Trophoblast cell (in vitro differentiated cells and primary cell): Measurements from ENCODE around the gene BBS9.
"Not testable (repeated sequence)": the region's sequence is repeated elsewhere in the genome, so short reads cannot be mapped to it uniquely, and the experiment has no call there.

Experiments used
- DNase-seq, 2 donors: peaks; one replicate each; pipeline ENCODE4 v3.0.0-alpha.2; 2016
- H2AFZ ChIP-seq: 2 replicates; pipeline ENCODE4 v1.6.1; 2013; ENCODE audit warnings: low read length, moderate library complexity, mild to moderate bottlenecking; ENCODE audit not compliant: insufficient read depth, poor library complexity
- H2AK5ac ChIP-seq: 2 replicates; pipeline ENCODE4 v1.6.1; 2013; ENCODE audit warnings: mild to moderate bottlenecking, low read length
- H2BK120ac ChIP-seq: 2 replicates; pipeline ENCODE4 v1.6.1; 2013; ENCODE audit warnings: low read length, mild to moderate bottlenecking, moderate library complexity; ENCODE audit not compliant: insufficient read depth, poor library complexity
- H2BK12ac ChIP-seq: 2 replicates; pipeline ENCODE4 v1.6.1; 2013; ENCODE audit warnings: mild to moderate bottlenecking, low read length, moderate library complexity
- H2BK5ac ChIP-seq: 2 replicates; pipeline ENCODE4 v1.6.1; 2013; ENCODE audit warnings: low read length, low read depth, moderate library complexity, mild to moderate bottlenecking; ENCODE audit not compliant: poor library complexity
- H3K14ac ChIP-seq: 2 replicates; pipeline ENCODE4 v1.6.1; 2013; ENCODE audit warnings: mild to moderate bottlenecking, low read length
- H3K18ac ChIP-seq: 2 replicates; pipeline ENCODE4 v1.6.1; 2013; ENCODE audit warnings: mild to moderate bottlenecking, low read length
- H3K23ac ChIP-seq: 2 replicates; pipeline ENCODE4 v1.6.1; 2013; ENCODE audit warnings: low read length
- H3K27ac ChIP-seq: 2 replicates; pipeline ENCODE4 v1.5.1; 2013; ENCODE audit warnings: low read depth, mild to moderate bottlenecking, inconsistent platforms, low read length, moderate library complexity
- H3K27me3 ChIP-seq: 2 replicates; pipeline ENCODE4 v1.6.1; 2013; ENCODE audit warnings: inconsistent platforms, mild to moderate bottlenecking, low read length, moderate library complexity; ENCODE audit not compliant: insufficient read depth
- H3K36me3 ChIP-seq, 2 experiments: 1 replicate in 1 of 2; 2 replicates in 1 of 2; pipeline ENCODE4 v1.6.1; 2013; ENCODE audit warnings: low read length in 2 of 2, mild to moderate bottlenecking in 2 of 2, moderate library complexity in 1 of 2; ENCODE audit not compliant: insufficient read depth in 2 of 2, control insufficient read depth in 1 of 2
- H3K4ac ChIP-seq: 2 replicates; pipeline ENCODE4 v1.6.1; 2013; ENCODE audit warnings: low read depth, mild to moderate bottlenecking, low read length, moderate library complexity
- H3K4me1 ChIP-seq, 2 experiments: 1 replicate in 1 of 2; 2 replicates in 1 of 2; pipeline ENCODE4 v1.6.1; 2013; ENCODE audit warnings: low read length in 2 of 2, mild to moderate bottlenecking in 2 of 2, moderate library complexity in 1 of 2; ENCODE audit not compliant: insufficient read depth in 2 of 2, control insufficient read depth in 1 of 2
- H3K4me2 ChIP-seq: 2 replicates; pipeline ENCODE4 v1.6.1; 2013; ENCODE audit warnings: inconsistent platforms, mild to moderate bottlenecking, low read length, moderate library complexity
- H3K4me3 ChIP-seq: 2 replicates; pipeline ENCODE4 v1.5.1; 2013; ENCODE audit warnings: mild to moderate bottlenecking, low read depth, low read length, inconsistent platforms
- H3K79me1 ChIP-seq: one replicate; pipeline ENCODE4 v1.6.1; 2013; ENCODE audit warnings: low read length
- H3K79me2 ChIP-seq: 2 replicates; pipeline ENCODE4 v1.6.1; 2013; ENCODE audit warnings: low read length, mild to moderate bottlenecking; ENCODE audit not compliant: control insufficient read depth, insufficient read depth, poor library complexity
- H3K9ac ChIP-seq: 2 replicates; pipeline ENCODE4 v1.6.1; 2013; ENCODE audit warnings: mild to moderate bottlenecking, low read length
- H3K9me3 ChIP-seq: 2 replicates; pipeline ENCODE4 v1.6.1; 2013; ENCODE audit warnings: low read depth, mild to moderate bottlenecking, control low read depth, inconsistent platforms, low read length; ENCODE audit not compliant: insufficient read depth
- H4K12ac ChIP-seq: 2 replicates; pipeline ENCODE4 v1.6.1; 2013; ENCODE audit warnings: low read depth, mild to moderate bottlenecking, low read length, moderate library complexity
- H4K8ac ChIP-seq: 2 replicates; pipeline ENCODE4 v1.6.1; 2013; ENCODE audit warnings: low read depth, mild to moderate bottlenecking, low read length, moderate library complexity
- H4K91ac ChIP-seq: one replicate; pipeline ENCODE4 v1.6.1; 2013; ENCODE audit warnings: low read depth, mild to moderate bottlenecking, low read length, moderate library complexity
- WGBS: extraction: QIAGEN DNeasy Blood & Tissue Kit; methylation state at CpG from one replicate; pipeline ENCODE4 v1.1.7; 2013; ENCODE audit warnings: missing lambda C conversion rate; ENCODE audit not compliant: insufficient read length, insufficient coverage; ENCODE audit errors: extremely low coverage; 5-methylcytosine and 5-hydroxymethylcytosine counted together

BBS9 gene

GRCh38 chr7:33215992-33216391 is 86.6 kb downstream of the BBS9 start:
- no peak overlapping the region for H3K9ac ChIP-seq
- no peaks in the 10 kb centered on the region for H3K79me1 ChIP-seq
- no peak overlapping the region for H3K18ac ChIP-seq
- no peak for DNase-seq
- no peaks in the 10 kb centered on the region for H3K9me3 ChIP-seq
- no peak overlapping the region for H3K14ac ChIP-seq
- no peak overlapping the region for H4K91ac ChIP-seq
- H3K36me3 ChIP-seq = no peaks in the 10 kb centered on the region
- H2AK5ac ChIP-seq = no peak overlapping the region
- no peak overlapping the region for H3K4ac ChIP-seq
- no peak overlapping the region for H2AFZ ChIP-seq
- no peak overlapping the region for H4K8ac ChIP-seq
- H2BK12ac ChIP-seq = no peak overlapping the region
- H4K12ac ChIP-seq = no peak overlapping the region
- no peak overlapping the region for H3K23ac ChIP-seq
- no peaks in the 10 kb centered on the region for H3K79me2 ChIP-seq
- WGBS = no CpG with 5 or more reads among the region's 1 CpG
- no peak overlapping the region for H3K4me2 ChIP-seq
- no peak overlapping the region for H2BK5ac ChIP-seq
- no peaks in the 10 kb centered on the region for H3K4me1 ChIP-seq
- H3K4me3 ChIP-seq = no peak overlapping the region
- H3K27ac ChIP-seq = no peak overlapping the region
- H3K27me3 ChIP-seq = no peaks in the 10 kb centered on the region
- H2BK120ac ChIP-seq = no peak overlapping the region

DNA sequence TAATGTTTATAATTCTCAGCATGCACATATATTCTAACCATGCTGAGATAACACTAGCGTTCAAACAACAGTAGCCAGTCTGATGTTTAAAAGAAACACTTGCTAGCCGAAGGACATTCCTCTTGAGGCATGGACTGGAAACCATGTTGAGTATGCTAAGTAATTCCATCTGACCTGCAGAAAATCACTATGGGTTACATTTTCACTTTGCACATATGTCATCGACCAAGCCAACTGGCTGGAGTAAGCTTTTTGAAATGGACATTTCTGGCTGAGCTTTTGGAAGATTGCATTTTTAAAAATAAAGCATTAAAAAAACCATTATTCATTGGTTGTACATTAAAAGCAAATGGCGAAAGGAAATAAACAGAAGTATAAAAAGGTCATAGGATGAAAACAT is 88.2 kb downstream of the BBS9 start:
- H3K79me1 ChIP-seq = no peaks in the 10 kb centered on the region
- no CpG with 5 or more reads among the region's 4 CpGs for WGBS
- H2BK120ac ChIP-seq = no peak overlapping the region
- no peak overlapping the region for H3K4me3 ChIP-seq
- H3K79me2 ChIP-seq = no peaks in the 10 kb centered on the region
- H4K12ac ChIP-seq = no peak overlapping the region
- no peak overlapping the region for H2BK12ac ChIP-seq
- H2AFZ ChIP-seq = no peak overlapping the region
- H3K9ac ChIP-seq = no peak overlapping the region
- no peak overlapping the region for H4K91ac ChIP-seq
- DNase-seq = peak in 1 of 2 donors; percentile 21
- H3K4me1 ChIP-seq = no peaks in the 10 kb centered on the region
- no peaks in the 10 kb centered on the region for H3K36me3 ChIP-seq
- H3K4ac ChIP-seq = no peak overlapping the region
- H3K27me3 ChIP-seq = no peaks in the 10 kb centered on the region
- no peaks in the 10 kb centered on the region for H3K9me3 ChIP-seq
- H3K18ac ChIP-seq = no peak overlapping the region
- no peak overlapping the region for H3K23ac ChIP-seq
- no peak overlapping the region for H3K27ac ChIP-seq
- H3K4me2 ChIP-seq = no peak overlapping the region
- H2AK5ac ChIP-seq = no peak overlapping the region
- H4K8ac ChIP-seq = no peak overlapping the region
- H3K14ac ChIP-seq = no peak overlapping the region
- no peak overlapping the region for H2BK5ac ChIP-seq

- H3K4me3 ChIP-seq, H3K18ac ChIP-seq, H4K91ac ChIP-seq, H4K12ac ChIP-seq, H3K36me3 ChIP-seq, H3K79me1 ChIP-seq, H3K27ac ChIP-seq, H3K23ac ChIP-seq, H3K9me3 ChIP-seq, H4K8ac ChIP-seq, H2AFZ ChIP-seq, DNase-seq, H2BK120ac ChIP-seq, H2AK5ac ChIP-seq, H3K4me2 ChIP-seq, H3K4ac ChIP-seq, H3K27me3 ChIP-seq, H2BK5ac ChIP-seq, H2BK12ac ChIP-seq, H3K79me2 ChIP-seq, H3K9ac ChIP-seq, H3K14ac ChIP-seq, H3K4me1 ChIP-seq: not testable (repeated sequence)
- WGBS = no CpG with 5 or more reads among the region's 38 CpGs
These were observed 89.6 kb downstream of the BBS9 start for GRCh38 chr7:33218841-33219535.

DNA sequence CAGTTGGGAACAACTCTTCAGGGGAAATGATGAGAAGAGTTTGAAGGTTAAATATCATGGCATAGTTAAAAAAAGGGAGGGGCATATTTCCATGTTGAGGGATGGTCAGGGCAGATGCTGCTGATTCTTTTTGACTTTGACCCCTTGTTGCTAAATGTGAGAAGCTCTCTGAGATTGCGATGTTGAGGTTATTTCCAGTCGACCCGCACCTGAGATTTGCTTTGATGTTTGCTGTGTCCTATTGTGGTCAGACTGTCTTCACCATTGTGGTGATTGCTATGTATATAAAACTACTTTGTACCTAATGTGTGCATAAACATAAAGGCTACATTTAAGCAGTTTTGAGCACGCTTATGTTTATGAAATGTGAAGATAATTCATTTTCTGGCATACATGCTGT is 90.9 kb downstream of the BBS9 start:
- H2BK12ac ChIP-seq = no peak overlapping the region
- no peak overlapping the region for H2AK5ac ChIP-seq
- no peak overlapping the region for H3K9ac ChIP-seq
- no peak overlapping the region for H2BK5ac ChIP-seq
- no CpG with 5 or more reads among the region's 4 CpGs for WGBS
- no peaks in the 10 kb centered on the region for H3K79me1 ChIP-seq
- no peak overlapping the region for H3K27ac ChIP-seq
- no peak overlapping the region for H3K4ac ChIP-seq
- H2AFZ ChIP-seq = no peak overlapping the region
- H3K14ac ChIP-seq = no peak overlapping the region
- no peak overlapping the region for H3K18ac ChIP-seq
- H3K79me2 ChIP-seq = no peaks in the 10 kb centered on the region
- no peak overlapping the region for H4K91ac ChIP-seq
- DNase-seq = no peak
- H3K27me3 ChIP-seq = no peaks in the 10 kb centered on the region
- H4K12ac ChIP-seq = no peak overlapping the region
- H3K9me3 ChIP-seq = no peaks in the 10 kb centered on the region
- H2BK120ac ChIP-seq = no peak overlapping the region
- no peaks in the 10 kb centered on the region for H3K36me3 ChIP-seq
- H3K23ac ChIP-seq = no peak overlapping the region
- H3K4me3 ChIP-seq = no peak overlapping the region
- no peaks in the 10 kb centered on the region for H3K4me1 ChIP-seq
- H4K8ac ChIP-seq = no peak overlapping the region
- H3K4me2 ChIP-seq = no peak overlapping the region
